IMR-90 (cell line): Measurements from ENCODE around the gene HYAL1. TPM values are rescaled to one million over a fixed set of nuclear protein-coding genes. Genes with fewer than 3 reads are reported as not detected.

ENCODE experiments used
- ATAC-seq: fragments of 200-7000 bp; cut with Tn5 transposase; 2 replicates; pipeline ENCODE4 v1.9.1; 2020; ENCODE audit warnings: low read depth, mild to moderate bottlenecking, moderate library complexity
- BruUV-seq: library from RNA; stranded (reverse); fragments of 400-500 nt; replicated peaks from 2 replicates; lab custom pipeline; 2021; lab: Mats Ljungman, UMichigan
- CTCF ChIA-PET: fragments of 300-600 bp; formaldehyde crosslinking; extraction: SDS; loops from one replicate; lab custom pipeline; 2021; ENCODE audit warnings: antibody characterized with exemption; lab: Yijun Ruan, JAX
- POLR2A ChIA-PET: fragments of 300-600 bp; sonication (Branson Sonifier 250); formaldehyde crosslinking; loops from one replicate; lab custom pipeline; 2022; ENCODE audit warnings: antibody characterized with exemption; ENCODE audit not compliant: unreplicated experiment; lab: Charles Lee
- DNase-seq: peaks from one replicate; pipeline ENCODE4 v3.0.0; 2013
- H2AFZ ChIP-seq: replicated peaks from 2 replicates; pipeline ENCODE3; 2013; ENCODE audit warnings: low read length, mild to moderate bottlenecking; ENCODE audit not compliant: poor library complexity
- H2AK5ac ChIP-seq: 2 replicates; pipeline ENCODE4 v1.6.1; 2013; ENCODE audit warnings: low read depth, low read length, inconsistent platforms
- H2AK9ac ChIP-seq: replicated peaks from 2 replicates; pipeline ENCODE3; 2013; ENCODE audit warnings: mild to moderate bottlenecking, low read depth, low read length, moderate library complexity; ENCODE audit not compliant: poor library complexity
- H2BK120ac ChIP-seq: 2 replicates; pipeline ENCODE4 v1.6.1; 2013; ENCODE audit warnings: low read depth, low read length, inconsistent platforms
- H2BK15ac ChIP-seq: 3 replicates; pipeline ENCODE4 v1.6.1; 2013; ENCODE audit warnings: low read depth, low read length, inconsistent platforms
- H2BK20ac ChIP-seq: 2 replicates; pipeline ENCODE4 v1.6.1; 2013; ENCODE audit warnings: low read depth, mild to moderate bottlenecking, inconsistent platforms, low read length, moderate library complexity
- H2BK5ac ChIP-seq: 2 replicates; pipeline ENCODE4 v1.6.1; 2013; ENCODE audit warnings: mild to moderate bottlenecking, low read depth, low read length, inconsistent platforms; ENCODE audit not compliant: poor library complexity, severe bottlenecking
- H3K14ac ChIP-seq: replicated peaks from 2 replicates; pipeline ENCODE4 v1.6.1; 2013; ENCODE audit warnings: low read depth, low read length, inconsistent platforms
- H3K18ac ChIP-seq: 2 replicates; pipeline ENCODE4 v1.6.1; 2013; ENCODE audit warnings: low read depth, low read length, control low read depth
- H3K23ac ChIP-seq: 2 replicates; pipeline ENCODE4 v1.6.1; 2013; ENCODE audit warnings: low read depth, low read length, inconsistent platforms
- H3K27ac ChIP-seq: 2 replicates; pipeline ENCODE4 v1.5.1; 2013; ENCODE audit warnings: mild to moderate bottlenecking, control low read depth, low read length; ENCODE audit not compliant: insufficient read depth
- H3K27me3 ChIP-seq: 2 replicates; pipeline ENCODE4 v1.6.1; 2013; ENCODE audit warnings: low read length; ENCODE audit not compliant: control insufficient read depth, insufficient read depth
- H3K36me3 ChIP-seq: 2 replicates; pipeline ENCODE4 v1.6.1; 2013; ENCODE audit warnings: low read length, mixed read lengths; ENCODE audit not compliant: control insufficient read depth, insufficient read depth
- H3K4ac ChIP-seq: 2 replicates; pipeline ENCODE4 v1.6.1; 2013; ENCODE audit warnings: low read depth, low read length, inconsistent platforms
- H3K4me1 ChIP-seq: 2 replicates; pipeline ENCODE4 v1.6.1; 2013; ENCODE audit warnings: low read length, mixed read lengths; ENCODE audit not compliant: control insufficient read depth, insufficient read depth
- H3K4me2 ChIP-seq: 2 replicates; pipeline ENCODE4 v1.6.1; 2013; ENCODE audit warnings: low read depth, mild to moderate bottlenecking, control low read depth, low read length, moderate library complexity
- H3K4me3 ChIP-seq: 2 replicates; pipeline ENCODE4 v1.5.1; 2013; ENCODE audit warnings: low read depth, mild to moderate bottlenecking, control low read depth, low read length, moderate library complexity; ENCODE audit not compliant: insufficient read depth
- H3K56ac ChIP-seq: 2 replicates; pipeline ENCODE4 v1.6.1; 2013; ENCODE audit warnings: low read length, inconsistent platforms; ENCODE audit not compliant: insufficient read depth; ENCODE audit errors: extremely low read depth
- H3K79me1 ChIP-seq, 2 experiments: 2 replicates each; pipeline ENCODE4 v1.6.1; 2013; ENCODE audit warnings: low read length in 2 of 2, inconsistent platforms in 1 of 2, low read depth in 1 of 2
- H3K9ac ChIP-seq: 2 replicates; pipeline ENCODE4 v1.6.1; 2013; ENCODE audit warnings: low read depth, low read length, control low read depth
- H3K9me1 ChIP-seq: 2 replicates; pipeline ENCODE4 v1.6.1; 2013; ENCODE audit warnings: low read length, inconsistent platforms; ENCODE audit not compliant: insufficient read depth
- H3K9me3 ChIP-seq: 2 replicates; pipeline ENCODE4 v1.6.1; 2013; ENCODE audit warnings: low read length; ENCODE audit not compliant: control insufficient read depth, insufficient read depth
- H4K20me1 ChIP-seq: 2 replicates; pipeline ENCODE4 v1.6.1; 2013; ENCODE audit warnings: low read length, inconsistent platforms; ENCODE audit not compliant: insufficient read depth
- H4K5ac ChIP-seq: 2 replicates; pipeline ENCODE4 v1.6.1; 2013; ENCODE audit warnings: mild to moderate bottlenecking, low read depth, low read length, control low read depth
- H4K8ac ChIP-seq, 2 experiments: 2 replicates each; pipeline ENCODE4 v1.6.1; 2013; ENCODE audit warnings: low read depth in 2 of 2, low read length in 2 of 2, control low read depth in 1 of 2, inconsistent platforms in 1 of 2
- H4K91ac ChIP-seq: 2 replicates; pipeline ENCODE4 v1.6.1; 2013; ENCODE audit warnings: low read depth, low read length, inconsistent platforms; ENCODE audit not compliant: insufficient read depth
- BHLHE40 ChIP-seq: fragments of 150-350 bp; IDR thresholded peaks from 2 replicates; pipeline ENCODE4 v1.6.1; 2016; ENCODE audit warnings: mild to moderate bottlenecking, low read depth, low read length
- CEBPB ChIP-seq: IDR thresholded peaks from 2 replicates; pipeline ENCODE4 v1.6.1; 2012; ENCODE audit warnings: low read depth, low read length, improper control_type of control experiment
- CHD1 ChIP-seq: IDR thresholded peaks from 2 replicates; pipeline ENCODE4 v1.6.1; 2012; ENCODE audit warnings: low read depth, low read length, improper control_type of control experiment
- FOS ChIP-seq: fragments of 150-350 bp; IDR thresholded peaks from 2 replicates; pipeline ENCODE4 v1.6.1; 2016; ENCODE audit warnings: low read depth, low read length
- MAFK ChIP-seq: IDR thresholded peaks from 2 replicates; pipeline ENCODE4 v1.6.1; 2012; ENCODE audit warnings: low read depth, low read length, improper control_type of control experiment
- MAZ ChIP-seq: IDR thresholded peaks from 2 replicates; pipeline ENCODE4 v1.6.1; 2012; ENCODE audit warnings: low read depth, mild to moderate bottlenecking, low read length, improper control_type of control experiment, moderate library complexity, borderline replicate concordance
- MXI1 ChIP-seq: IDR thresholded peaks from 2 replicates; pipeline ENCODE4 v1.6.1; 2012; ENCODE audit warnings: low read depth, mild to moderate bottlenecking, low read length, moderate library complexity, borderline replicate concordance
- NFE2L2 ChIP-seq: fragments of 150-350 bp; IDR thresholded peaks from 2 replicates; pipeline ENCODE4 v1.6.1; 2016; ENCODE audit warnings: low read depth, mild to moderate bottlenecking, low read length
- POLR2A ChIP-seq: IDR thresholded peaks from 2 replicates; pipeline ENCODE4 v1.6.1; 2012; ENCODE audit warnings: mild to moderate bottlenecking, low read depth, low read length
- RAD21 ChIP-seq: IDR thresholded peaks from 2 replicates; pipeline ENCODE4 v1.6.1; 2012; ENCODE audit warnings: low read length, improper control_type of control experiment
- RCOR1 ChIP-seq: IDR thresholded peaks from 2 replicates; pipeline ENCODE4 v1.6.1; 2012; ENCODE audit warnings: mild to moderate bottlenecking, low read length, improper control_type of control experiment; ENCODE audit not compliant: insufficient replicate concordance
- RFX5 ChIP-seq: IDR thresholded peaks from 2 replicates; pipeline ENCODE4 v1.8.0; 2012; ENCODE audit warnings: low read depth, mild to moderate bottlenecking, low read length, moderate library complexity
- SMC3 ChIP-seq: fragments of 150-350 bp; IDR thresholded peaks from 2 replicates; pipeline ENCODE4 v1.6.1; 2016; ENCODE audit warnings: low read depth, mild to moderate bottlenecking, antibody characterized with exemption, low read length, moderate library complexity
- WGBS, 2 experiments: methylation state at CpG; one replicate each; pipeline versions ENCODE4 v1.1.5 to v1.1.7; 2013; ENCODE audit warnings: missing lambda C conversion rate in 2 of 2; ENCODE audit not compliant: insufficient read length in 1 of 2; ENCODE audit errors: extremely low coverage in 2 of 2; 5-methylcytosine and 5-hydroxymethylcytosine counted together
- dilution Hi-C: fragments of 300-500 bp; cut with HindIII; formaldehyde crosslinking; loops from one replicate; pipeline ENCODE4 v1.14.3; 2018; ENCODE audit warnings: low sequenced_read_pairs; ENCODE audit not compliant: unreplicated experiment
- in situ Hi-C: fragments of 300-500 bp; cut with MboI; formaldehyde crosslinking; loops from 3 replicates; pipeline ENCODE4 v1.14.3; 2019; ENCODE audit warnings: low sequenced_read_pairs, inconsistent platforms, mixed read lengths
- intact Hi-C: fragments of 100-400 bp; cut with micrococcal nuclease; formaldehyde crosslinking; loops from 2 replicates; pipeline ENCODE4 v1.10.0; 2022
- polyA plus RNA-seq, 3 experiments: library from polyadenylated mRNA; depleted of rRNA; stranded (reverse); fragments of >200 nt; gene quantifications; 2 replicates each; pipeline ENCODE4 v1.2.3, GENCODE V29; 2012; ENCODE audit warnings: low replicate concordance in 1 of 3
- total RNA-seq: library from RNA; depleted of rRNA; stranded (reverse); fragments of >200 nt; gene quantifications from 2 replicates; pipeline ENCODE4 v1.2.3, GENCODE V29; 2012
- TF ChIP-seq, protein P1 (sequence below): fragments of 150-350 bp; IDR thresholded peaks from 2 replicates; pipeline ENCODE4 v1.6.1; 2016; ENCODE audit warnings: low read depth, mild to moderate bottlenecking, low read length, moderate library complexity, borderline replicate concordance
- TF ChIP-seq, protein P2 (sequence below): fragments of 150-350 bp; IDR thresholded peaks from 2 replicates; pipeline ENCODE4 v1.6.1; 2017; ENCODE audit warnings: mild to moderate bottlenecking, antibody characterized with exemption, low read length, low read depth
- TF ChIP-seq, protein P3 (sequence below): conservative IDR thresholded peaks from 2 replicates; pipeline ENCODE4 v1.5.1; 2012; ENCODE audit warnings: mild to moderate bottlenecking, low read depth, low read length, improper control_type of control experiment

Gene HYAL1
- total and polyA plus RNA-seq, 2 of the 4 experiments (the other 2 are of a cell fraction), result 0.32 to 0.36 TPM

DNA sequence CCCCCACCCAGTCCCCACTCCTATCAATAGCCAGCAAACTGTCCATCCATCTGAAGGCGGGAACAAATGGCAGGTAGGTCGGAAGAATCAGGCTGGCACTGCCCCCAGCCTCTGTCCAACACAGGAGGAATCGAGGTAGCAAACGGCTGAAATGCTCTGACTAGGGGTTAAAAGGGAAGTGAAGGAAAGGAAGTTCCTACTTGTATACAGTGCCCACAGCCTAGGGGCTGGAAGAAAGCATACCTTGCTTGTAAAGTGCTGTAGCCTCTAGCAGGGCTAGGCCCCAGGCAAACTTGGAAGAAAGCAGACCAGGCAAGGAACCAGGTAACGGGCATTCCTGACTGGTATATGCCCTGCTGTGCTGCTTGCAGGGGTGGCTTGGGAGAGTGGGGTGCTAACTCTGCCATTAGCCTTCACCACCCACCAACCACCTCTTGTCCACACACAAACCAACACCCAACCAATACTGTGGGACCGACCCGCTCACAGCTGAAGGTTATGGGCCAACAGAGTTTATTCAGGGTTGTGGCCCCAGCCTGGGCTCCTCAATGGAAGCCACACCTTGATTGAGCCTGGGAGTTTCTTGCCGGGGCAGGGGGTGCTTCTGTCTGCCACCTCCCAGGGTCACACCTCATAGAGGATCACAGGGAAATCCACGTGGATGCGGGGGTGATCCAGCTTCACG, 22.3 kb upstream of the HYAL1 start:
- H3K4ac ChIP-seq, result no peak overlapping the region
- no peak overlapping the region for H3K56ac ChIP-seq
- ATAC-seq, result no peak
- in situ Hi-C loops, result loop anchor here (25.0 kb wide), 3 partner anchors 1062 to 1837 kb away; partner anchors contain the start of genes ABHD14B, GPR62, MANF and PCBP4
- intact Hi-C loops, result no loop called here
- no peak for DNase-seq
- H3K14ac ChIP-seq, result no peak overlapping the region
- H2AK5ac ChIP-seq, result no peak overlapping the region
- H3K9ac ChIP-seq, result no peak overlapping the region
- H2AK9ac ChIP-seq, result no peak overlapping the region
- no peak overlapping the region for H4K5ac ChIP-seq
- H3K9me1 ChIP-seq, result no peaks in the 10 kb centered on the region
- no peak overlapping the region for H4K91ac ChIP-seq
- no peaks in the 10 kb centered on the region for H3K9me3 ChIP-seq
- H4K8ac ChIP-seq, result no peak overlapping the region
- H3K4me1 ChIP-seq, result peaks cover 16% of the 10 kb centered on the region
- 80% methylated on average over 1 of the region's 11 CpGs; no CpG with 5 or more reads in 1 of the 2 experiments for WGBS, 2 experiments
- H3K27ac ChIP-seq, result no peak overlapping the region
- peaks cover 7% of the 10 kb centered on the region for H4K20me1 ChIP-seq
- ChIA-PET POLR2A (no interaction called here), CTCF (no interaction called here)
- no TSS peak for BruUV-seq
- H3K18ac ChIP-seq, result no peak overlapping the region
- no peak overlapping the region for H2BK120ac ChIP-seq
- H2BK20ac ChIP-seq, result no peak overlapping the region
- TF ChIP-seq RCOR1 (no peak), FOS (no peak), MAFK (no peak), SMC3 (no peak), BHLHE40 (no peak), NFE2L2 (no peak), RFX5 (no peak), CEBPB (no peak), POLR2A (no peak), MXI1 (no peak), RAD21 (no peak), CHD1 (no peak), MAZ (no peak)
- TF ChIP-seq, protein P1, sequence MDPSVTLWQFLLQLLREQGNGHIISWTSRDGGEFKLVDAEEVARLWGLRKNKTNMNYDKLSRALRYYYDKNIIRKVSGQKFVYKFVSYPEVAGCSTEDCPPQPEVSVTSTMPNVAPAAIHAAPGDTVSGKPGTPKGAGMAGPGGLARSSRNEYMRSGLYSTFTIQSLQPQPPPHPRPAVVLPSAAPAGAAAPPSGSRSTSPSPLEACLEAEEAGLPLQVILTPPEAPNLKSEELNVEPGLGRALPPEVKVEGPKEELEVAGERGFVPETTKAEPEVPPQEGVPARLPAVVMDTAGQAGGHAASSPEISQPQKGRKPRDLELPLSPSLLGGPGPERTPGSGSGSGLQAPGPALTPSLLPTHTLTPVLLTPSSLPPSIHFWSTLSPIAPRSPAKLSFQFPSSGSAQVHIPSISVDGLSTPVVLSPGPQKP, result no peak
- TF ChIP-seq, protein P2, sequence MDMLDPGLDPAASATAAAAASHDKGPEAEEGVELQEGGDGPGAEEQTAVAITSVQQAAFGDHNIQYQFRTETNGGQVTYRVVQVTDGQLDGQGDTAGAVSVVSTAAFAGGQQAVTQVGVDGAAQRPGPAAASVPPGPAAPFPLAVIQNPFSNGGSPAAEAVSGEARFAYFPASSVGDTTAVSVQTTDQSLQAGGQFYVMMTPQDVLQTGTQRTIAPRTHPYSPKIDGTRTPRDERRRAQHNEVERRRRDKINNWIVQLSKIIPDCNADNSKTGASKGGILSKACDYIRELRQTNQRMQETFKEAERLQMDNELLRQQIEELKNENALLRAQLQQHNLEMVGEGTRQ, result no peak
- TF ChIP-seq, protein P3, sequence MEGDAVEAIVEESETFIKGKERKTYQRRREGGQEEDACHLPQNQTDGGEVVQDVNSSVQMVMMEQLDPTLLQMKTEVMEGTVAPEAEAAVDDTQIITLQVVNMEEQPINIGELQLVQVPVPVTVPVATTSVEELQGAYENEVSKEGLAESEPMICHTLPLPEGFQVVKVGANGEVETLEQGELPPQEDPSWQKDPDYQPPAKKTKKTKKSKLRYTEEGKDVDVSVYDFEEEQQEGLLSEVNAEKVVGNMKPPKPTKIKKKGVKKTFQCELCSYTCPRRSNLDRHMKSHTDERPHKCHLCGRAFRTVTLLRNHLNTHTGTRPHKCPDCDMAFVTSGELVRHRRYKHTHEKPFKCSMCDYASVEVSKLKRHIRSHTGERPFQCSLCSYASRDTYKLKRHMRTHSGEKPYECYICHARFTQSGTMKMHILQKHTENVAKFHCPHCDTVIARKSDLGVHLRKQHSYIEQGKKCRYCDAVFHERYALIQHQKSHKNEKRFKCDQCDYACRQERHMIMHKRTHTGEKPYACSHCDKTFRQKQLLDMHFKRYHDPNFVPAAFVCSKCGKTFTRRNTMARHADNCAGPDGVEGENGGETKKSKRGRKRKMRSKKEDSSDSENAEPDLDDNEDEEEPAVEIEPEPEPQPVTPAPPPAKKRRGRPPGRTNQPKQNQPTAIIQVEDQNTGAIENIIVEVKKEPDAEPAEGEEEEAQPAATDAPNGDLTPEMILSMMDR, result no peak
- H3K4me3 ChIP-seq, result no peak overlapping the region
- no peak overlapping the region for H2BK15ac ChIP-seq
- H3K79me1 ChIP-seq, result peaks cover 20 to 36% of the 10 kb centered on the region in 2 experiments; a peak in 3 of 4 replicates
- no peak overlapping the region for H2AFZ ChIP-seq
- dilution Hi-C loops, result no loop called here
- H3K23ac ChIP-seq, result no peak overlapping the region
- no peak overlapping the region for H3K4me2 ChIP-seq
- H3K27me3 ChIP-seq, result no peaks in the 10 kb centered on the region
- H3K36me3 ChIP-seq, result peaks cover 17% of the 10 kb centered on the region
- H2BK5ac ChIP-seq, result no peak overlapping the region
